Esophagus (tissue), 2 donors: Measurements from ENCODE around the gene LITAF. TPM values are rescaled to one million over a fixed set of nuclear protein-coding genes. Genes with fewer than 3 reads are reported as not detected.
"Not testable (repeated sequence)": the region's sequence is repeated elsewhere in the genome, so short reads cannot be mapped to it uniquely, and the experiment has no call there.

Source experiments
- H3K27ac ChIP-seq, 2 donors: one replicate each; pipeline ENCODE4 v1.5.1; 2013; ENCODE audit warnings: low read depth in 2 of 2, mild to moderate bottlenecking in 2 of 2, inconsistent platforms in 1 of 2, low read length in 1 of 2, moderate library complexity in 1 of 2
- H3K27me3 ChIP-seq, 2 donors: one replicate each; pipeline ENCODE4 v1.6.1; 2013; ENCODE audit warnings: low read length in 2 of 2, control low read depth in 1 of 2, mild to moderate bottlenecking in 1 of 2; ENCODE audit not compliant: insufficient read depth in 2 of 2, control insufficient read depth in 1 of 2
- H3K36me3 ChIP-seq, 2 donors: one replicate each; pipeline ENCODE4 v1.6.1; 2013; ENCODE audit warnings: low read length in 1 of 2; ENCODE audit not compliant: control insufficient read depth in 2 of 2, insufficient read depth in 2 of 2
- H3K4me1 ChIP-seq, 2 donors: one replicate each; pipeline ENCODE4 v1.6.1; 2013; ENCODE audit warnings: low read length in 1 of 2; ENCODE audit not compliant: control insufficient read depth in 2 of 2, insufficient read depth in 2 of 2
- H3K4me3 ChIP-seq, 2 donors: one replicate each; pipeline ENCODE4 v1.5.1; 2013; ENCODE audit warnings: low read length in 2 of 2, mild to moderate bottlenecking in 2 of 2, low read depth in 1 of 2, moderate library complexity in 1 of 2
- H3K9me3 ChIP-seq, 2 donors: one replicate each; pipeline ENCODE4 v1.6.1; 2013; ENCODE audit warnings: mild to moderate bottlenecking in 2 of 2, low read depth in 1 of 2, low read length in 1 of 2, moderate library complexity in 1 of 2; ENCODE audit not compliant: control insufficient read depth in 2 of 2, insufficient read depth in 1 of 2
- WGBS, 2 donors: extraction: QIAGEN DNeasy Blood & Tissue Kit; methylation state at CpG; one replicate each; pipeline ENCODE4 v1.1.7; 2013; 5-methylcytosine and 5-hydroxymethylcytosine counted together
- polyA plus RNA-seq, 2 donors: library from polyadenylated mRNA; stranded (reverse); fragments of 200-250 nt; gene quantifications; one replicate each; pipeline ENCODE4 v1.2.3, GENCODE V29; 2013
- donor health status: healthy with polysubstance abuse.
- donor health status: Bipolar disorder and iron deficiency.

LITAF gene
- polyA plus RNA-seq, 2 donors: 10.9 to 28.7 TPM

DNA sequence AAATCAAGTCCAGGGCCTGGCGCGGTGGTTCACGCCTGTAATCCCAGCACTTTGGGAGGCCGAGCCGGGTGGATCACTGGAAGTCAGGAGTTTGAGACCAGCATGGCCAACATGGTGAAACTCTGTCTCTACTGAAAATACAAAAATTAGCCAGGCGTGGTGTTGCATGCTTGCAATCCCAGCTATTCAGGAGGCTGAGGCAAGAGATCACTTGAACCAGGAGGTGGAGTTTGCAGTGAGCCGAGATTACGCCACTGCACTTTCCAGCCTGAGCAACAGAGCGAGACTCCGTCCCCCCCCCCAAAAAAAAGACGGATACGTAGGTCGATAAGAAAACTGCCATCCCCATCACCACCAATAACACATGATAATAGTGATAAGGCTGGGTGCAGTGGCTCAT is 82.5 kb downstream of the LITAF start:
- not testable (repeated sequence) for H3K36me3 ChIP-seq, H3K4me3 ChIP-seq, H3K27me3 ChIP-seq, H3K9me3 ChIP-seq, H3K4me1 ChIP-seq, H3K27ac ChIP-seq
- 88 to 91% methylated on average over 13 of the region's 13 CpGs for WGBS, 2 donors

GRCh38 chr16:11503566-11503965 is 83.2 kb downstream of the LITAF start:
- WGBS, 2 donors: 72 to 74% methylated on average over 10 of the region's 10 CpGs
- no peak overlapping the region for H3K27ac ChIP-seq
- H3K9me3 ChIP-seq: no peaks in the 10 kb centered on the region
- H3K36me3 ChIP-seq: no peaks in the 10 kb centered on the region
- H3K27me3 ChIP-seq: no peaks in the 10 kb centered on the region
- H3K4me1 ChIP-seq: peaks cover 5% of the 10 kb centered on the region in 2 donors
- H3K4me3 ChIP-seq: no peak overlapping the region

- Histone ChIP-seq H3K9me3 (no peaks in the 10 kb centered on the region), H3K27ac (no peak overlapping the region), H3K4me3 (no peak overlapping the region), H3K4me1 (peaks cover 5 to 7% of the 10 kb centered on the region in 2 donors), H3K36me3 (no peaks in the 10 kb centered on the region), H3K27me3 (no peaks in the 10 kb centered on the region)
- WGBS, 2 donors: 62 to 69% methylated on average over 4 of the region's 4 CpGs
Observed at GRCh38 chr16:11502239-11502638, 84.5 kb downstream of the LITAF start.

DNA sequence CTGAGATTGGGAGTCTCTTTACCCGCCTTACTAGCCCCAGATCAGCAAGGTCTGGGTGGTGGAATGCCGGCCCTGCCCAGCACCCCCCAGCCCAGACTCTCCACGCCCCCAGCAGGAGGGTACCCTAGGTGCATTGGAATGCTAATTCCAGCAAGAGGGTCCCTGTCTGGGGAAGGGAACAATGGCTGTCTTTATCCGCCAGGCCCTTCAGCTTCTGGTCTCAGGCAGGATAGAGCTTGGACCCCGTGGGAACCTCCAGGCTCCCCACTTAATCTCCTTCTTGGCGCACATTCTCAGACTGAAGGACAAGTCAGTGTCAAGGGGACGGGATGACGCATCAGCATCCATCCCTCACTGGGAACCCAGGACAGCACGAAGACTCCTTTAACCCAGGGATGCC is 85.1 kb downstream of the LITAF start:
- peaks cover 8 to 12% of the 10 kb centered on the region in 2 donors for H3K4me1 ChIP-seq
- no peaks in the 10 kb centered on the region for H3K9me3 ChIP-seq
- no peak overlapping the region for H3K27ac ChIP-seq
- 66 to 68% methylated on average over 9 of the region's 9 CpGs for WGBS, 2 donors
- no peaks in the 10 kb centered on the region for H3K36me3 ChIP-seq
- no peaks in the 10 kb centered on the region for H3K27me3 ChIP-seq
- no peak overlapping the region for H3K4me3 ChIP-seq

DNA sequence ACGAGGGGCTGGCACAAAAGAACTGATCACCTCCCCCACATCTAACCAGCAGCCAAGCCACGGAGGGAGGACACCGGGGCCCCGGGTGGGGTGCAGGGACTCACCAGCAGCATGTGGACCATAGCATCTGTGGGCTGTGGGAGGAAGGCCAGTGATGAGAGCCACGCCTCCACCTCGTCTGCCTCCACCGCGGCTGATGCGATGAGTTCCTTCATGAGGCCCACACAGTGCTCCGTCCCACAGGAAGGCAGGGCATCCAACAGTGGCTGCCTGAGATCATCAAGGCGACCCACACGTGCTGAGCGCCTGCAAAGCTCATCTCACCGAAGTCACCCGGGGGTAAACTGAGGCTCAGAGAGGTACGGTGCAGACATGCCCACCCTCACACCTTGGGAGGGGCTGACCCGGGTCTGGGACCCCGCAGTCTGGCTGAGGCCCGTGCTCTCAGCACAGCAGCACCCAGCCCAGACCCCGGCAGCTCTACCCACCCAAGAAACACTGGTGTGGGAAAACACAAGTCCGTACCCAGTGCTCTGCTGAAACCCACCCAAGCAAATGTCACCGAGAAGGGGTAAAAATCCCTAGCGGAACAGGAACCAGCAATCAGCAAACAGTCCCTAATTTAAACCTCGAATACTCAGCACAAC is 85.9 kb downstream of the LITAF start:
- Histone ChIP-seq H3K27ac (no peak overlapping the region), H3K4me1 (peaks cover 10 to 18% of the 10 kb centered on the region in 2 donors), H3K4me3 (no peak overlapping the region), H3K36me3 (no peaks in the 10 kb centered on the region), H3K9me3 (no peaks in the 10 kb centered on the region), H3K27me3 (no peaks in the 10 kb centered on the region)
- 73 to 79% methylated on average over 24 of the region's 24 CpGs for WGBS, 2 donors

DNA sequence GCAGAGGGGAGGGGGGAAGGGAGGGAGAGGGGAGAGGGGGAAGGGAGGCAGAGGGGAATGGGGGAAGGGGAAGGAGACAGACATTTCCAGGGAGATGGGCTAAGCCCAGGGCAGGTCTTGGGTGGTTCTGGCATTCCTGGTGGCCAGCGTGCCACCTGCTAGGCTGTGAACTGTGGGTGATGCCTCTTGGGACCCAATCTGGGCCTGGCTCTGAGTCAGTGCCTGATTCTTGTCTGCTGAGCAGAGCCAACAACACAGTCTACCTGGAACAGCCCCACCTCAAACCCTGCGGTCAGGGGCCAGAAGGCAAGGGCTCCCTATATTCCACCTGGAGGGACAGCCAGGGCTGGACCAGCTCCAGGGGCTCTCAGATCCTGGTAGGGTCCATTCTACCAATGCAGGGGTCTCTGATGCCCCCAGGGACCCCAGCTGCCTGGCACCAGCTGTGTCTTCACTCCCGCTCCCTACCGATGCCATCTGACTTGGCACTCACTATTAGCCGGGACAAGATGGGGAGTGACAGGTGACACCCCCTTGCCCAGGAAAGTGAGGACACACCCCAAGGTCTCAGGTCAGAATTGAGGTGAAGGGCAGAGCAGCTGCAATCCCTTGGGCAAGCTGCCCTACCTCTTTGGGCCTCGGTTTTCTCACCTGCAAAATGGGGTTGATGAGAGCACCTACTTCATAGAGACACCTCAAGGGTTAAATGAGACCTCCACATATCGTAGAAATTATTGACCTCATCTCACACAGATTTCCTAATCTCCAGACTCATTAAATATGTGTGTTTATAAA is 87.2 kb downstream of the LITAF start:
- no peak overlapping the region for H3K27ac ChIP-seq
- H3K27me3 ChIP-seq: no peaks in the 10 kb centered on the region
- H3K4me1 ChIP-seq: peaks cover 10 to 21% of the 10 kb centered on the region in 2 donors
- WGBS, 2 donors: 66 to 69% methylated on average over 7 of the region's 7 CpGs
- no peaks in the 10 kb centered on the region for H3K36me3 ChIP-seq
- H3K4me3 ChIP-seq: no peak overlapping the region
- H3K9me3 ChIP-seq: no peaks in the 10 kb centered on the region

DNA sequence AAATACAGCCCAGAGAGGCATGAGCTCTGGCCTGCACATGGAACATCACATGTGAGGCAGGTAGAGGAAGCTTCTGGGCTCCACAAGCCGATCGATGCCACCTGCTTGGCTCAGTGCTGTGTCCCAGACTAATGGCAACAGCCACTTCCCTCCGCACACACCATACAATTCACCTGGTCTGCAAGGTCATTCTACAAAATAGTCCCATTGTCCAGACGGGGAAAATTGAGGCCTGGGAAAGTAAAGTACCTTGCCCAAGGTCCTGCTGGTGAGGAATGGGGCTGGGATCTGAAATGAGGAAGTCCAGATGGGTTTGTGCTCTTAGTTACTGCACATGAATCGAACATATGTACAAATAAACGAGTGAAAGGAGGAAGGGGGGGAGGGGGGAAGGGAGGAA is 88.0 kb downstream of the LITAF start:
- Histone ChIP-seq H3K27me3 (no peaks in the 10 kb centered on the region), H3K9me3 (no peaks in the 10 kb centered on the region), H3K4me1 (peaks cover 10 to 21% of the 10 kb centered on the region in 2 donors), H3K36me3 (no peaks in the 10 kb centered on the region), H3K27ac (peak overlapping the region in 1 of 2 donors; percentile 34), H3K4me3 (no peak overlapping the region)
- 62 to 71% methylated on average over 6 of the region's 6 CpGs for WGBS, 2 donors

- H3K27ac ChIP-seq: peak overlapping the region; percentile 94
- H3K4me1 ChIP-seq: peaks cover 10 to 21% of the 10 kb centered on the region in 2 donors
- WGBS, 2 donors: 33 to 43% methylated on average over 5 of the region's 5 CpGs
- H3K36me3 ChIP-seq: no peaks in the 10 kb centered on the region
- no peaks in the 10 kb centered on the region for H3K9me3 ChIP-seq
- no peak overlapping the region for H3K4me3 ChIP-seq
- no peaks in the 10 kb centered on the region for H3K27me3 ChIP-seq
Observed at GRCh38 chr16:11497851-11498289, 88.8 kb downstream of the LITAF start.
